A673 (cell line): ENCODE data around the gene STAT5B. TPM values are rescaled to one million over a fixed set of nuclear protein-coding genes. Genes with fewer than 3 reads are reported as not detected.
"Not testable (repeated sequence)": the region's sequence is repeated elsewhere in the genome, so short reads cannot be mapped to it uniquely, and the experiment has no call there.

Source experiments
- BruUV-seq: library from RNA; stranded (reverse); fragments of 400-500 nt; replicated peaks from 2 replicates; lab custom pipeline; 2021; lab: Mats Ljungman, UMichigan
- CTCF ChIA-PET: fragments of 300-600 bp; sonication (Branson Sonifier 250); formaldehyde crosslinking; loops from one replicate; lab custom pipeline; 2022; ENCODE audit warnings: antibody characterized with exemption; lab: Charles Lee
- POLR2A ChIA-PET: fragments of 300-600 bp; sonication (Branson Sonifier 250); formaldehyde crosslinking; loops from one replicate; lab custom pipeline; 2022; ENCODE audit warnings: antibody characterized with exemption; ENCODE audit not compliant: low non-redundant PET; lab: Charles Lee
- DNase-seq: peaks from one replicate; pipeline ENCODE4 v3.0.0-alpha.2; 2015; ENCODE audit warnings: low spot score
- H3K27ac ChIP-seq: fragments of 200-600 bp; sonication (generic); 2 replicates; pipeline ENCODE4 v1.5.1; 2016; ENCODE audit warnings: mixed run types, low read depth, mild to moderate bottlenecking, mixed read lengths, antibody characterized with exemption, low read length; ENCODE audit not compliant: poor library complexity, severe bottlenecking
- H3K27me3 ChIP-seq: fragments of 200-600 bp; sonication (generic); replicated peaks from 2 replicates; pipeline ENCODE4 v1.6.1; 2017; ENCODE audit warnings: mixed run types, low read depth, mild to moderate bottlenecking, mixed read lengths, antibody characterized with exemption, low read length; ENCODE audit not compliant: insufficient read depth, poor library complexity
- H3K36me3 ChIP-seq: fragments of 200-600 bp; sonication (generic); 2 replicates; pipeline ENCODE4 v1.6.1; 2016; ENCODE audit warnings: mixed run types, mild to moderate bottlenecking, mixed read lengths, antibody characterized with exemption, low read length; ENCODE audit not compliant: insufficient read depth, poor library complexity, severe bottlenecking
- H3K4me1 ChIP-seq: fragments of 200-600 bp; sonication (generic); 2 replicates; pipeline ENCODE4 v1.6.1; 2017; ENCODE audit warnings: mixed run types, mild to moderate bottlenecking, mixed read lengths, antibody characterized with exemption, low read length; ENCODE audit not compliant: insufficient read depth, poor library complexity, severe bottlenecking
- H3K4me3 ChIP-seq: fragments of 200-600 bp; sonication (generic); 2 replicates; pipeline ENCODE4 v1.5.1; 2016; ENCODE audit warnings: low read depth, mixed run types, mild to moderate bottlenecking, mixed read lengths, low read length; ENCODE audit not compliant: poor library complexity, severe bottlenecking
- H3K9me3 ChIP-seq: fragments of 200-600 bp; sonication (generic); 2 replicates; pipeline ENCODE4 v1.6.1; 2016; ENCODE audit warnings: mixed run types, low read depth, mild to moderate bottlenecking, mixed read lengths, antibody characterized with exemption, low read length; ENCODE audit not compliant: poor library complexity, severe bottlenecking
- CTCF ChIP-seq: fragments of 300-800, 200-600 bp; sonication (generic); conservative IDR thresholded peaks from 2 replicates; pipeline ENCODE4 v1.5.1; 2017; ENCODE audit warnings: low read depth, mild to moderate bottlenecking, antibody characterized with exemption, low read length, moderate library complexity, mixed read lengths
- EZH2 ChIP-seq: fragments of 200-600 bp; sonication (generic); IDR thresholded peaks from 2 replicates; pipeline ENCODE4 v1.6.1; 2017; ENCODE audit warnings: borderline replicate concordance, low read depth, mild to moderate bottlenecking, mixed read lengths, antibody characterized with exemption, low read length; ENCODE audit not compliant: poor library complexity, severe bottlenecking
- intact Hi-C: fragments of 100-400 bp; cut with micrococcal nuclease; formaldehyde crosslinking; loops from one replicate; pipeline ENCODE4 v1.10.0; 2022; ENCODE audit not compliant: unreplicated experiment
- total RNA-seq: library from RNA; stranded (reverse); gene quantifications from 2 replicates; pipeline ENCODE4 v1.2.3, GENCODE V29; 2021

Gene STAT5B
- total RNA-seq, 1 experiment from 2014 or later, result 11.2 TPM

GRCh38 chr17:42304187-42305030 is 28.2 kb upstream of the STAT5B start:
- intact Hi-C loops, result no loop called here
- no peaks in the 10 kb centered on the region for H3K9me3 ChIP-seq
- DNase-seq, result no peak
- H3K27me3 ChIP-seq, result no peaks in the 10 kb centered on the region
- BruUV-seq, result no TSS peak
- POLR2A ChIA-PET, result no interaction called here
- no peak overlapping the region for H3K27ac ChIP-seq
- no peak overlapping the region for H3K4me3 ChIP-seq
- CTCF ChIA-PET, result no interaction called here
- H3K36me3 ChIP-seq, result no peaks in the 10 kb centered on the region
- no peaks in the 10 kb centered on the region for H3K4me1 ChIP-seq
- no peak for TF ChIP-seq EZH2

GRCh38 chr17:42303694-42304093 is 27.5 kb upstream of the STAT5B start:
- ChIA-PET CTCF (no interaction called here), POLR2A (no interaction called here)
- Histone ChIP-seq H3K9me3 (no peaks in the 10 kb centered on the region), H3K36me3 (no peaks in the 10 kb centered on the region), H3K27ac (no peak overlapping the region), H3K4me1 (no peaks in the 10 kb centered on the region), H3K27me3 (no peaks in the 10 kb centered on the region), H3K4me3 (no peak overlapping the region)
- no TSS peak for BruUV-seq
- TF ChIP-seq EZH2, result no peak
- no peak for TF ChIP-seq CTCF
- intact Hi-C loops, result no loop called here
- no peak for DNase-seq

GRCh38 chr17:42301022-42301421 is 24.8 kb upstream of the STAT5B start:
- Histone ChIP-seq H3K4me3 (no peak overlapping the region), H3K27me3 (no peaks in the 10 kb centered on the region), H3K27ac (no peak overlapping the region), H3K9me3 (no peaks in the 10 kb centered on the region), H3K4me1 (no peaks in the 10 kb centered on the region), H3K36me3 (no peaks in the 10 kb centered on the region)
- TF ChIP-seq EZH2, result no peak
- TF ChIP-seq CTCF, result no peak
- BruUV-seq, result no TSS peak
- DNase-seq, result no peak
- ChIA-PET POLR2A (no interaction called here), CTCF (no interaction called here)
- intact Hi-C loops, result no loop called here

GRCh38 chr17:42299913-42300312 is 23.7 kb upstream of the STAT5B start:
- H3K36me3 ChIP-seq, BruUV-seq, CTCF ChIA-PET, H3K27ac ChIP-seq, H3K4me3 ChIP-seq, H3K27me3 ChIP-seq, POLR2A ChIA-PET, DNase-seq, intact Hi-C loops, H3K9me3 ChIP-seq, H3K4me1 ChIP-seq: not testable (repeated sequence)

- DNase-seq, CTCF ChIA-PET, H3K36me3 ChIP-seq, BruUV-seq, H3K27ac ChIP-seq, H3K4me1 ChIP-seq, H3K27me3 ChIP-seq, intact Hi-C loops, H3K4me3 ChIP-seq, POLR2A ChIA-PET, H3K9me3 ChIP-seq: not testable (repeated sequence)
Observed at GRCh38 chr17:42299361-42299760, 23.2 kb upstream of the STAT5B start.

GRCh38 chr17:42297775-42298174 is 21.6 kb upstream of the STAT5B start:
- CTCF ChIA-PET, POLR2A ChIA-PET, intact Hi-C loops: not testable (repeated sequence)

More at GRCh38 chr17:42297775-42298174, 21.6 kb upstream of the STAT5B start:
- H3K9me3 ChIP-seq, BruUV-seq, H3K27ac ChIP-seq, DNase-seq, H3K27me3 ChIP-seq, H3K36me3 ChIP-seq, H3K4me3 ChIP-seq, H3K4me1 ChIP-seq: not testable (repeated sequence)
